Islet of Langerhans (tissue), 1 donor: ENCODE measurements around the gene MAP3K20.
"Not testable (repeated sequence)": the region's sequence is repeated elsewhere in the genome, so short reads cannot be mapped to it uniquely, and the experiment has no call there.

ENCODE experiments used
- FAIRE-seq: peaks from one replicate; lab custom pipeline; 2011; peaks lifted over from hg19 to GRCh38; lab: Jason Lieb, UNC

Gene MAP3K20

GRCh38 chr2:173087793-173088496 lies 12.3 kb downstream of the MAP3K20 start:
- FAIRE-seq: no peak

- FAIRE-seq: no peak
Measured at GRCh38 chr2:173090276-173090877, 14.7 kb downstream of the MAP3K20 start.

- no peak for FAIRE-seq
Measured at GRCh38 chr2:173090973-173091660, 15.5 kb downstream of the MAP3K20 start.

- FAIRE-seq: no peak
Measured at GRCh38 chr2:173091910-173092309, 16.3 kb downstream of the MAP3K20 start.

GRCh38 chr2:173092844-173093402 lies 17.3 kb downstream of the MAP3K20 start:
- FAIRE-seq: no peak

GRCh38 chr2:173093617-173094016 lies 18.0 kb downstream of the MAP3K20 start:
- not testable (repeated sequence) for FAIRE-seq

GRCh38 chr2:173094731-173095130 lies 19.1 kb downstream of the MAP3K20 start:
- no peak for FAIRE-seq

- no peak for FAIRE-seq
Measured at GRCh38 chr2:173095356-173095755, 19.7 kb downstream of the MAP3K20 start.

- FAIRE-seq: no peak
Measured at GRCh38 chr2:173099271-173099670, 23.6 kb downstream of the MAP3K20 start.

- FAIRE-seq: no peak
Measured at GRCh38 chr2:173099804-173100203, 24.2 kb downstream of the MAP3K20 start.

- FAIRE-seq: no peak
Measured at GRCh38 chr2:173101687-173102086, 26.0 kb downstream of the MAP3K20 start.

GRCh38 chr2:173104156-173104555 lies 28.5 kb downstream of the MAP3K20 start:
- no peak for FAIRE-seq

- no peak for FAIRE-seq
Measured at GRCh38 chr2:173106959-173107628, 31.4 kb downstream of the MAP3K20 start.

- no peak for FAIRE-seq
Measured at GRCh38 chr2:173107629-173108022, 32.0 kb downstream of the MAP3K20 start.

GRCh38 chr2:173109253-173110188 lies 33.9 kb downstream of the MAP3K20 start:
- no peak for FAIRE-seq

- no peak for FAIRE-seq
Measured at GRCh38 chr2:173117678-173118077, 42.0 kb downstream of the MAP3K20 start.

- no peak for FAIRE-seq
Measured at GRCh38 chr2:173118395-173118794, 42.7 kb downstream of the MAP3K20 start.

GRCh38 chr2:173119069-173119807 lies 43.6 kb downstream of the MAP3K20 start:
- FAIRE-seq: no peak

- FAIRE-seq: no peak
Measured at GRCh38 chr2:173119944-173120343, 44.3 kb downstream of the MAP3K20 start.

- no peak for FAIRE-seq
Measured at GRCh38 chr2:173122936-173123335, 47.3 kb downstream of the MAP3K20 start.

- no peak for FAIRE-seq
Measured at GRCh38 chr2:173124441-173124840, 48.8 kb downstream of the MAP3K20 start.
